ENCODE data around the gene GCNT4.

DNA sequence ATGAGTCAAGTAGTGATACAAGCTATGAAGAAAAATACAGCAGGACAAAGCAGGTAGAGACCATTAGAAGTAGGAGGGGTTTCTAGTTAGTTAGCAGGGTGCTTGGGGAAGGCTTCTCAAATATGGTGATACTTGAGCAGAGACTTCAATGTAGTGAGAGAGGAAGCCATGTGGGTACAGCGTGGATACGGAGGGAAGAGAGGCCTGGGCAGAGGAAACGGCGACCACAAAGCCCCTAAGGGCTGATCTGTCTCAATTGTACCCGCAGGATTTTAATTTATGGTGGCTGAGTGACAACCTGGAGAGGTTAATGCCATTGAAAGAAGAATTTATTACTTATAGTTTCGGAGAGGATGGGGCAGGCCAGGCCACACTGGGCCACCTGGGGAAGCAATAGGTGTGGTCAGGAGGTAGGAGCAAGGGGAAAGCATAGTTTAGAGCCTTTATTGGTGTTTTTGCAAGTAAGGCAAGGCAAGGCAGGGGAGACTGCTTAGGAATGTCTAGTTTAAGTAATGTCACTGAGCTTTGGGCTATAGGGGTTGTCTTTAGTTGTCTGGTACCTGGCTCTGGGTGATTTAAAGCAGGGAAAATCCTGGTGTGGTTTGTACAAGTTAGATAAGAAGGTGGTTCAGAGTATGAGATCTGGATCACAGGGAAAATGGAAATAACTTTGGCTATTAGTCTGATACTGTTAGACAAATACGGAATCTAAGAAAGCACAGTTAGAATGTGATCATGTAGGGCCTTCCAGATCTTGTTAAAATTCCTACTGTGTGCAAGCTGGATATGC is 42.6 kb downstream of the GCNT4 start:
- TF ChIP-seq SUZ12 (IDR thresholded peaks at IDR 0.05) (no peak), NFRKB (IDR thresholded peaks at IDR 0.05) (no peak), SP1 (IDR thresholded peaks at IDR 0.05) (no peak), CTBP1 (IDR thresholded peaks at IDR 0.05; ENCODE audit: borderline replicate concordance) (no peak), BHLHE40 (IDR thresholded peaks at IDR 0.05; ENCODE audit: borderline replicate concordance) (no peak), FOXK2 (IDR thresholded peaks at IDR 0.05) (no peak), ZNF384 (IDR thresholded peaks at IDR 0.05) (no peak)

Data from HEK293T (cell line).